GM13977 (cell line): ENCODE data around the gene OBSCN.

Experiments
- DNase-seq: peaks from one replicate; pipeline ENCODE4 v3.0.0; 2012; ENCODE audit warnings: low spot score
- CTCF ChIP-seq: IDR thresholded peaks from 2 replicates; pipeline ENCODE4 v1.5.1; 2012; ENCODE audit warnings: mild to moderate bottlenecking, control low read depth; ENCODE audit not compliant: insufficient read depth; ENCODE audit errors: extremely low read depth, missing control alignments
- in situ Hi-C: fragments of 300-500 bp; cut with MboI; formaldehyde crosslinking; loops from one replicate; pipeline ENCODE4 v1.12.0; 2022; ENCODE audit warnings: low sequenced_read_pairs, low pct_unique_long_range_greater_than_20kb, mixed read lengths, inconsistent platforms; ENCODE audit not compliant: unreplicated experiment

The OBSCN gene

GRCh38 chr1:228304225-228304624 is 96.4 kb downstream of the OBSCN start:
- TF ChIP-seq CTCF = no peak
- no peak for DNase-seq
- in situ Hi-C loops = no loop called here

- TF ChIP-seq CTCF = no peak
- no peak for DNase-seq
- in situ Hi-C loops = no loop called here
Observed at GRCh38 chr1:228304766-228305395, 97.0 kb downstream of the OBSCN start.

- DNase-seq = no peak
- in situ Hi-C loops = no loop called here
- TF ChIP-seq CTCF = no peak
Observed at GRCh38 chr1:228305721-228306152, 97.9 kb downstream of the OBSCN start.

GRCh38 chr1:228306275-228307217 is 98.7 kb downstream of the OBSCN start:
- DNase-seq = no peak
- TF ChIP-seq CTCF = no peak
- in situ Hi-C loops = no loop called here

- in situ Hi-C loops = no loop called here
- no peak for TF ChIP-seq CTCF
- DNase-seq = no peak
Observed at GRCh38 chr1:228307218-228308023, 99.6 kb downstream of the OBSCN start.

- DNase-seq = no peak
- in situ Hi-C loops = no loop called here
- no peak for TF ChIP-seq CTCF
Observed at GRCh38 chr1:228308085-228308601, 100.3 kb downstream of the OBSCN start.
